WTC11 (cell line): ENCODE data around the gene PTGIS. TPM values are rescaled to one million over a fixed set of nuclear protein-coding genes. Genes with fewer than 3 reads are reported as not detected.

Source experiments
- ATAC-seq: fragments of 200-7000 bp; cut with Tn5 transposase; 2 replicates; pipeline ENCODE4 v1.10.0; 2021; ENCODE audit warnings: mild to moderate bottlenecking, moderate library complexity
- CTCF ChIA-PET: fragments of 300-600 bp; sonication (Branson Sonifier 250); formaldehyde crosslinking; loops from one replicate; lab custom pipeline; 2021; ENCODE audit warnings: antibody characterized with exemption; lab: Charles Lee
- POLR2A ChIA-PET: fragments of 350-600 bp; sonication (Branson Sonifier 250); formaldehyde crosslinking; loops from one replicate; lab custom pipeline; 2021; ENCODE audit warnings: antibody characterized with exemption; lab: Charles Lee
- DNase-seq: peaks from one replicate; pipeline ENCODE4 v3.0.0; 2021; ENCODE audit warnings: low spot score
- H3K27ac Mint-ChIP-seq: 2 replicates; pipeline ENCODE4 v1.8.0; 2021; ENCODE audit warnings: mixed read lengths
- H3K27me3 Mint-ChIP-seq: 2 replicates; pipeline ENCODE4 v1.8.0; 2021; ENCODE audit warnings: low read depth, mild to moderate bottlenecking, moderate library complexity, mixed read lengths
- H3K36me3 Mint-ChIP-seq: 2 replicates; pipeline ENCODE4 v1.8.0; 2021; ENCODE audit warnings: mixed read lengths
- H3K4me1 Mint-ChIP-seq: 2 replicates; pipeline ENCODE4 v1.8.0; 2022; ENCODE audit warnings: mixed read lengths
- H3K4me3 Mint-ChIP-seq: 2 replicates; pipeline ENCODE4 v1.8.0; 2021; ENCODE audit warnings: mild to moderate bottlenecking, moderate library complexity, mixed read lengths
- H3K9me3 Mint-ChIP-seq: 2 replicates; pipeline ENCODE4 v1.8.0; 2021; ENCODE audit warnings: mixed read lengths
- CBFB ChIP-seq: sonication (generic); formaldehyde crosslinking; IDR thresholded peaks from 2 replicates; pipeline ENCODE4 v1.8.1; 2022; ENCODE audit warnings: mild to moderate bottlenecking, low read depth, missing genetic modification reagents
- E2F1 ChIP-seq: sonication (generic); formaldehyde crosslinking; IDR thresholded peaks from 2 replicates; pipeline ENCODE4 v1.8.0; 2022; ENCODE audit warnings: mild to moderate bottlenecking, missing genetic modification reagents
- EMX1 ChIP-seq: fragments of 250-450 bp; sonication (Bioruptor Pico); IDR thresholded peaks from 2 replicates; pipeline ENCODE4 v1.8.0; 2021; ENCODE audit warnings: mild to moderate bottlenecking
- ESRRA ChIP-seq: sonication (generic); formaldehyde crosslinking; IDR thresholded peaks from 2 replicates; pipeline ENCODE4 v1.8.1; 2022; ENCODE audit warnings: mild to moderate bottlenecking, missing genetic modification reagents, borderline replicate concordance
- FOXP4 ChIP-seq: sonication (generic); formaldehyde crosslinking; IDR thresholded peaks from 2 replicates; pipeline ENCODE4 v1.8.0; 2022; ENCODE audit warnings: mild to moderate bottlenecking, missing genetic modification reagents
- GRHL2 ChIP-seq: fragments of 250-450 bp; sonication (Bioruptor Pico); IDR thresholded peaks from 2 replicates; pipeline ENCODE4 v1.8.0; 2022; ENCODE audit warnings: mild to moderate bottlenecking, moderate library complexity; ENCODE audit not compliant: insufficient replicate concordance, severe bottlenecking
- IRF1 ChIP-seq: sonication (generic); formaldehyde crosslinking; IDR thresholded peaks from 2 replicates; pipeline ENCODE4 v1.8.0; 2023; ENCODE audit warnings: missing genetic modification reagents
- JUN ChIP-seq: sonication (generic); formaldehyde crosslinking; IDR thresholded peaks from 2 replicates; pipeline ENCODE4 v1.8.0; 2023; ENCODE audit warnings: mild to moderate bottlenecking, missing genetic modification reagents
- KAT7 ChIP-seq: sonication (generic); formaldehyde crosslinking; IDR thresholded peaks from 2 replicates; pipeline ENCODE4 v1.8.1; 2023; ENCODE audit warnings: missing genetic modification reagents, mild to moderate bottlenecking, borderline replicate concordance
- MXD4 ChIP-seq: fragments of 250-450 bp; sonication (Bioruptor Pico); IDR thresholded peaks from 2 replicates; pipeline ENCODE4 v1.8.0; 2021; ENCODE audit warnings: mild to moderate bottlenecking, moderate library complexity, borderline replicate concordance
- MYBL2 ChIP-seq: sonication (generic); formaldehyde crosslinking; IDR thresholded peaks from 2 replicates; pipeline ENCODE4 v1.8.1; 2023; ENCODE audit warnings: mild to moderate bottlenecking, moderate library complexity, missing genetic modification reagents
- NR2C2 ChIP-seq: sonication (generic); formaldehyde crosslinking; IDR thresholded peaks from 2 replicates; pipeline ENCODE4 v1.8.0; 2022; ENCODE audit warnings: mild to moderate bottlenecking, missing genetic modification reagents
- PRRX2 ChIP-seq: fragments of 250-450 bp; sonication (Bioruptor Pico); IDR thresholded peaks from 2 replicates; pipeline ENCODE4 v1.8.0; 2021; ENCODE audit warnings: mild to moderate bottlenecking
- RELA ChIP-seq: sonication (generic); formaldehyde crosslinking; IDR thresholded peaks from 2 replicates; pipeline ENCODE4 v1.8.1; 2022; ENCODE audit warnings: missing genetic modification reagents, mild to moderate bottlenecking, borderline replicate concordance
- RORB ChIP-seq: fragments of 250-450 bp; sonication (Bioruptor Pico); IDR thresholded peaks from 2 replicates; pipeline ENCODE4 v1.9.0; 2021; ENCODE audit warnings: mild to moderate bottlenecking
- TCF7 ChIP-seq: sonication (generic); formaldehyde crosslinking; IDR thresholded peaks from 2 replicates; pipeline ENCODE4 v1.8.0; 2022; ENCODE audit warnings: mild to moderate bottlenecking, low read depth, missing genetic modification reagents, moderate library complexity
- ZNF121 ChIP-seq: sonication (generic); formaldehyde crosslinking; IDR thresholded peaks from 2 replicates; pipeline ENCODE4 v1.8.0; 2023; ENCODE audit warnings: missing genetic modification reagents
- ZNF138 ChIP-seq: sonication (generic); formaldehyde crosslinking; conservative IDR thresholded peaks from 2 replicates; pipeline ENCODE4 v1.8.1; 2022; ENCODE audit warnings: mild to moderate bottlenecking, moderate library complexity, missing genetic modification reagents
- total RNA-seq: library from RNA; stranded (reverse); gene quantifications from 3 replicates; pipeline ENCODE4 v1.2.3, GENCODE V29; 2021
- TF ChIP-seq, protein P1 (sequence below): sonication (generic); formaldehyde crosslinking; IDR thresholded peaks from 2 replicates; pipeline ENCODE4 v1.8.1; 2023; ENCODE audit warnings: mild to moderate bottlenecking, moderate library complexity, missing genetic modification reagents

The PTGIS gene
- total RNA-seq, 1 experiment from 2014 or later: 24.3 TPM

- Mint-ChIP-seq H3K27me3 (no peaks in the 10 kb centered on the region; the same call in 1 of the 2 replicates), H3K4me3 (no peak overlapping the region), H3K27ac (no peak overlapping the region), H3K9me3 (peaks cover 10% of the 10 kb centered on the region), H3K36me3 (no peaks in the 10 kb centered on the region), H3K4me1 (peaks cover 5% of the 10 kb centered on the region)
- ChIA-PET POLR2A (no interaction called here), CTCF (no interaction called here)
- no peak for ATAC-seq
- DNase-seq: no peak
- TF ChIP-seq FOXP4: no peak
- no peak for TF ChIP-seq CBFB (CRISPR knock-in tag)
- TF ChIP-seq EMX1 (CRISPR knock-in tag): no peak
- TF ChIP-seq, protein P1, sequence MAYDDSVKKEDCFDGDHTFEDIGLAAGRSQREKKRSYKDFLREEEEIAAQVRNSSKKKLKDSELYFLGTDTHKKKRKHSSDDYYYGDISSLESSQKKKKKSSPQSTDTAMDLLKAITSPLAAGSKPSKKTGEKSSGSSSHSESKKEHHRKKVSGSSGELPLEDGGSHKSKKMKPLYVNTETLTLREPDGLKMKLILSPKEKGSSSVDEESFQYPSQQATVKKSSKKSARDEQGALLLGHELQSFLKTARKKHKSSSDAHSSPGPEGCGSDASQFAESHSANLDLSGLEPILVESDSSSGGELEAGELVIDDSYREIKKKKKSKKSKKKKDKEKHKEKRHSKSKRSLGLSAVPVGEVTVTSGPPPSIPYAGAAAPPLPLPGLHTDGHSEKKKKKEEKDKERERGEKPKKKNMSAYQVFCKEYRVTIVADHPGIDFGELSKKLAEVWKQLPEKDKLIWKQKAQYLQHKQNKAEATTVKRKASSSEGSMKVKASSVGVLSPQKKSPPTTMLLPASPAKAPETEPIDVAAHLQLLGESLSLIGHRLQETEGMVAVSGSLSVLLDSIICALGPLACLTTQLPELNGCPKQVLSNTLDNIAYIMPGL (CRISPR knock-in tag): no peak
These were observed 98.9 kb downstream of the PTGIS start for GRCh38 chr20:49469060-49469459.

GRCh38 chr20:49468412-49468811 lies 99.5 kb downstream of the PTGIS start:
- DNase-seq (no peak), ATAC-seq (no peak)
- Mint-ChIP-seq H3K4me3 (no peak overlapping the region), H3K27me3 (no peaks in the 10 kb centered on the region; the same call in 1 of the 2 replicates), H3K4me1 (peaks cover 5% of the 10 kb centered on the region), H3K36me3 (no peaks in the 10 kb centered on the region), H3K9me3 (peaks cover 10% of the 10 kb centered on the region), H3K27ac (no peak overlapping the region)
- TF ChIP-seq PRRX2 (CRISPR knock-in tag) (no peak), JUN (CRISPR knock-in tag) (no peak), IRF1 (CRISPR knock-in tag) (no peak), ESRRA (no peak), MXD4 (no peak), E2F1 (no peak), ZNF138 (CRISPR knock-in tag) (no peak), GRHL2 (no peak), RELA (CRISPR knock-in tag) (no peak), ZNF121 (CRISPR knock-in tag) (no peak), MYBL2 (CRISPR knock-in tag) (no peak), RORB (no peak), NR2C2 (CRISPR knock-in tag) (no peak), TCF7 (CRISPR knock-in tag) (no peak), KAT7 (no peak)
- CTCF ChIA-PET: no interaction called here
- POLR2A ChIA-PET: no interaction called here
